GM18861 (cell line): ENCODE data around the gene SUN2.

Source experiments
- ATAC-seq: cut with Tn5 transposase; IDR thresholded peaks from one replicate; pipeline ENCODE4 v1.9.1; 2021; ENCODE audit not compliant: unreplicated experiment

The SUN2 gene

DNA sequence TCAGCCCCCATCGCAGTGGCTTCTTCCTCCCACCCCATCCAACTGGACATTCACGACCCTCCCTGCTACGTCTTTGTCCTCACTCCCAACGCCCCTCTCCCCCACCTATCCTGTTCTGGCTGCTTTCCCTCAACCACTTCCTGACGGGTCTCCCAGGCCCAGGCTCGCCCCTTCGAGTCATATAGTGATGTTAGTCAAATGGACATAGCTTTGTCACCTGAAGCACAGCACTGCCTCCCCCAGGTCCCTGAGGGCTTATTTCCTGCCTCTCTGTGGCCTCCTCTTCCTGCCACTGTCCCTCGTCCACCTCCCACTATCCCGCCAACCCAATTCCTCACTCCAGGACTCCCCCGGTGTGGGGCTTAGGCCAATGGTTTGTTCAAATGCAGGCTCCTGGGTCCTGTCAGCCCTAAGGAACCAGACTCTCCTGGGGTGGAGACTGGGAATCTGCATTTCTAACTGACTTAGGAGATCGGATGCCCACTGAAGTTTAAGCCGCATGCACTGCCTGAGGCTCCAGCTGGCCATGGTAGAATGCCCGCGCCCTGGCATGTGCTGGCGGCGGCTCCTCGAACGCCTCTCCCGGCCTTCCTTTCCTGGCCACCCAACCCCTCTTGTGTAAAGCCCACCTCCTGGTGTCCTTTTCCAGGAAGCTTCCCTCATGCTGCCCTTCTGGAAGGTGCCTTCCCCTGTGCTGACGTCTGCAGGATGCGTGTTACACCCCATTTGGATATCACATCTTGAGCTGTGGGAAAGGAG lies 18.3 kb downstream of the SUN2 start:
- no peak for ATAC-seq

DNA sequence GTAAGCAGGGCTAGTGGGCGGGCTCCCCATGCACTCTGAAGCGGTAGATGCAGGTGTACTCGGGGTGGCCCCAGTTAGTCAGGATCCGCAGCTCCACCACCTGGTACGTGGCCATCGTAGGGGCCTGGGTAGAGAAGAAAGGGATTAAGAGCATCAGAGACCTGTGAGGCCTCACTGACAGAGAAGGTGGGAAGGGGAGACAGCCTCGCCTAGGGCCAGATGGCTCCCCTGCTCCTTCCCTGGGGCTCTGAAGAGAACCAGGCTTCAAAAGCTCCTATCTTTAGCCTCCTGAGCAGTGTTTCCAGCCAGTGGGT lies 19.6 kb downstream of the SUN2 start:
- no peak for ATAC-seq

DNA sequence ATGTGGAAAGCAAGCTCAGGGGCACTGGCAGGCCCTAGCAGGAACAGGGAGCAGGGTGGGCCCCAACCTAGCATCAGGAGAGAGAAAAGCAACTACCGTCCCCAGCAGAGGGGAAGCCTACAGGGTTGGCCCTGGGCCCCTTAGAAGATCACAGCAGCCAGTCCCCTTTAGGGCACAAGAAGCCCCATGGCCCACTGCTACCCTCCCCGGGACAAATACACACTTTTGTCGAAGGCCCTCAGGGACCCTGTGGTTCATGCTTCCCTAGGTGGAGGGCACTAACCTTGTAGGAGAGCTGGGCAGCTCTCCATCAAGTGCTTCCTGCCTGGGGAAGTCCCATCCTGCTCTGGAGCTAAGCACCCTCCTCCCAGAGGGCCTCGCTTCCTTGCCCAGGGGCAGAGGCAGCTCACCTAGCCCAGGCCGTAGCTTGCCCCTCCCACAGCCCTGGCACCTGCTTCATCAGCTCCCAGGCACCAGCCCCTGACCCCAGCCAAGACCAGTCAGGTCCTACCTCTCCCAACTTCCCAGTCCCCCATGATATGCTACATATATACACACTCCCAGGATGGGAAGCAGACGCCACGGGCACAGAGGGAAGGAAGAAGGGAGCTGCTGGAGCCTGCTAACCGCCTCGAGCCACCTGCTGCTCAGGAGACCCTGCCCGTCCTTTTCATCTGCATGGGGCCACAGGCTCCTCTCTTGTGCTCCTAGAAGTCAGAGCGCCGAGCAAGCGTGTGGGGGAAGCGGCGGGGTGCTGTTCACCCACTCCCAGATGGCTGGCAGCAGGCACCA lies 20.1 kb downstream of the SUN2 start:
- no peak for ATAC-seq

DNA sequence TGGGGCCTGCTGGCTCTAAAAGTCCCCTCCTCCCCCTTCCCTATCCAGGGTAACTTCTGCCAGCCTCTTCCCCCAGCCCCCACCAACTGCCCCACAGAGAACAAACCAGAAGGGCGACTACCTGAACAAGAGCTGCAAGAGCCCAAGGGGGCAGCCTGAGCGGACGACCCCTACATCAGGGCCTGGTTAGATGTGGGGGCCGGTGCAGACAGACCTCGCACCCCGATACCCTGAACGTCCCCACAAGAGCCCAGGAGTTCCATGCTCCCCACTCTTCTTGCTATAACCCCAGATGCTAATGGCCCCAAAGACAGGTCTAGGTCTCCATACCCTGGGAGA lies 20.7 kb downstream of the SUN2 start:
- ATAC-seq = no peak

DNA sequence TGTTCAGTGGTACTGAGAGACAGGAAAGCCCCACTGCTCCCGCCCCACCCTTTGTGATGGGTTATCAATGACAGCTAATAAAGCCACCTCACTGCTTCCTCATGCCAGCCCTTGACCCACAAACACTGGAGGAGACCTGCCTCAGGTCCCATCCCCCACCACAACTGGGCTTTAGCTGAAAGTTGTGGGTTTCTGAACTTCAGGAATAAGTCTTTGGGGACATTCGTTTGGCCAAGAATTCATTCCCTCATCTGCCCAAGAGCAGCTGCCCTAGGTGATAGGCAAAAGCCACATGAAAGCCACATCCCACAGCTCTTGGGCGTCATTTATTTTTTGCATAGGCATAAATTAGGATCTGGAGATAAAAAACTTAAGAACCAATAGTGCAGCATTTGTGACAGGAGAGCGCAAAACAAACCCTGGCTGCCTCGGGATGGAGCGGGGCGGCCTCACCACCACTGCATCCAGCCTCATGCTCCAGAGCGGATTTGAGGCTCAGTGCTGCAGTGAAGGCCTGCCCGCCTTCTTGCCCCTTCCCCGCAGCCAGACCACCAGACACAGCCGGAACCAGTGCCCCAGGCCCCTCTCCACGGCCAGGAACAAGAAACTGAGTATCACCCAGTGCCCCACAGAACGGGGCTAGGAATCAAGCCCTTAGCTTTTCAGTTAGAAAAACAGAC lies 21.2 kb downstream of the SUN2 start:
- no peak for ATAC-seq

GRCh38 chr22:38733724-38734381 lies 21.9 kb downstream of the SUN2 start:
- no peak for ATAC-seq

DNA sequence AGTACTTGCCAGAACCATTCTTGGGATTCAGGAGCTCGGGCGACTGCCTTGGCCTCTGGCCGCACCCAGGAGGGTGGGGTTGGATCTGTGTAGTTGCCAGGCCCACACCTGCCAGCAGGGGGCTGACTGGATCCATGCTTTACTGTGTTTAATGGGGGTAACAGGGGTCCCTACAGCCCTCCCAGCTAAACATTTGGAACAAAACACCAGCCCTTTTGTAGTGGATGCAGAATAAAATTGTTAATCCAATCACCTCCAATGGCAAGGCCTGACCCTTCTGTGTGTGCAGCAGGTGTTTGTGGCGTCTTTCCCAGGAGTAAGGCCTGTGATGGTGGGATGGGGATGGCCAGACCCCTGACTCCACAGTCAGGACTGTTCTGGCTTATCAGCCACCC lies 22.5 kb downstream of the SUN2 start:
- no peak for ATAC-seq

DNA sequence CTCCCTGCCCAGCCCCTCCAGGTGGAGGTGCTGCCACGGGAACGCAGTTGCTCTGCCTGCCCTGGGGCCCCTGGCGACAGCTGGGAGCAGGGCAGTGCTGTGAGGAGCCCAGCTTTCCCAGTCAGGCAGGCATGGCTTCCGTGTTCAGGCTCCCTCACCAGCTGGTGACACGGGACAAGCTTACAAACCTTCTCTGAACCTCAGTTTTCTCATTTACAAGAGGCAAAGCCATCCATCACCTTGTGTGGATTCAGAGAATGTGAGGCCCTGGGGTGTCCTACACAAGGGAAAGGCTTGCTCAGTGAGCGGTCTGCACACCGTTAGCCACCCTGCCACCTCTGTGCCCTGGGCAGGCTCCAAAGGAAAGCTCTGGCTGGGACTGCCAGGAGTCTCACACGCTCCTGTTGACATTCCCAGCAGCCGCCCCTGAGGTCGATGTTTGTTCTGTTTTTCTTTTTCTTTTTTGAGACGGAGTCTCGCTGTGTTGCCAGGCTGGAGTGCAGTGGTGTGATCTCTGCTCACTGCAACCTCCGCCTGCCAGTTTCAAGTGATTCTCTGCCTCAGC lies 23.5 kb downstream of the SUN2 start:
- no peak for ATAC-seq

DNA sequence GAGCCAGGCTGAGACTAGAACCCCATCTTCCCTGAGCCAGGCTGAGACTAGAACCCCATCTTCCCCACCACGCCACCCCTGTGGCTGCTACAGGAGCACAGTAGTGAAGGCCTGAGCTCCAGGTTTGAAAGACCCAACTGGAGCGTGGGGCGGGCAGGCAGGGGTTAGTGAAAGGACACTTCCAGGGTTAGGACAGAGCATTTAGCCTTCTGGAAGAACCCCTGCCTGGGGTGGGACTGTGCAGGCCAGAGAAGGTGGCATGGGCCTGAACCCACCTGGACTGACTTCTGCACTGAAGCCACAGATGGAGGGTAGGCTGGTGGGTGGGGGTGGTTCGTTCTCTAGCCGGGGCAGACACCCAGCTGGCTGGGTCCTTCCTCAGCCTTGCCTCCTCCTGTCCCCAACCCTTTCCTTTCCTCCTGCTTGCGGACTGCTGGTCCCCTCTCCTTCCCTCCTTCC lies 24.1 kb downstream of the SUN2 start:
- ATAC-seq = no peak

DNA sequence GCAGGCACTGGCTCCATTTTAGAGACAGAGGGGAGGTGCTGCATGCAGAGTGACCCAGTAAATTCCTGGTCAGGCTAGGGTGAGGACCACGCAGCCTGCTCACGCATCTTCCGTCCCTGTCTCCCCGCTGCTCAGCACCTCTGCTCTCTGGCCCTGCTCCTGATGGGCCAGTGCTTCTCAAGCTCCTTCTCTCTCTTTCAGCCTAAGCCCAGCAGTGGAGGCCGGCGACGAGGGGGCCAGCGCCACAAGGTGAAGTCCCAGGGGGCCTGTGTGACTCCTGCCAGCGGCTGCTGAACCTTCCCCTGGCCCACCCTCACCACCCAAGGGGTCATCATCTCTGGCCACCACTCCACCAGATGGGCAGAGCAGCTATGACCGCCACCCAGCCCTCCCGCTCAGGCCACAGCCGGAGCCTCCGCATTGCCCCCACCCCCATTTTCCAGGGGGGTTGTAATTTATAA lies 25.4 kb downstream of the SUN2 start:
- ATAC-seq = no peak

- ATAC-seq = no peak
Observed at GRCh38 chr22:38729946-38730345, 25.9 kb downstream of the SUN2 start.

DNA sequence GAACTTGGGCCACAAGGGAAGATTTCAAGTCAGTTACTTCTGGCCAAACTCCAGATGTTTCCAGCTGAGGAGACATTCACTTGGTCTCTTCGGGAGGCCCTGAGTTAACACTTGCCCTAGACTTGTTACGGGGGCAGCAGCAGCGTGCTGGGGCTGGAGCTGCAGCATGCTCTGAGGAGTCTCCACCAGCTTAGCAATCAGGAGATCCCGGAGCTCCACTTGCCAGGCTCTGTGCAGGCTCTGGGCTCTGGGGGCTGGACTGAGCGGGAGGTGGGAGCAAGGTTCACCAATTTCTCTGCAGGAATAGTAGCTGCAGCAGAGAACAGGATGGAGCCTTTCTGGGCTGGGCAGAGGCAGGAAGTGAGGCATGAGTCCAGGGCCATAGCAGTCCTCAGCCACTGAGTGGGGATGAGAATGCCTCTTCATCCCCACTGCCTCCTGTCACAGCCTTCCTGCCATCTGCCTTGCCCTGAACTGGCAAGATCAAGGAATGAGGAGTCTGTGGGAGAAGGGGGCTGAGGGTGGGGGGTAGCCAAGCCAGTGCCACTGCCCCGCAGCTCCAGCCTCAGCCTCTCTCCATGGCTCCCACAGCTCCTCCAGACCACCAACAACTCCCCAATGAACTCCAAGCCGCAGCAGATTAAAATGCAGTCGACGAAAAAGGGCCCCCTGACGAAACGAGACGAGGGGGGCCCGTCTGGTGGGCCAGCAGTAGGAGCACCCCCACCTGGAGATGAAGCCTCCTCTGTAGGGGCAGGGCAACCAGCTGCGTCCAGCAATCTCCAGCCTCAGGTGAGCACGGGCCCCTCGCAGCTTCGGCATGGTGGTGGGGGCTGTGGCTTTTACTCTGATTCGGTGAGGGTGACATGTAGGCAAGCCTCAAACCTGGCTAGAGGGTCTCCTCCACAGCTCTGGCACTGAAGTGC lies 26.7 kb downstream of the SUN2 start:
- ATAC-seq = no peak

DNA sequence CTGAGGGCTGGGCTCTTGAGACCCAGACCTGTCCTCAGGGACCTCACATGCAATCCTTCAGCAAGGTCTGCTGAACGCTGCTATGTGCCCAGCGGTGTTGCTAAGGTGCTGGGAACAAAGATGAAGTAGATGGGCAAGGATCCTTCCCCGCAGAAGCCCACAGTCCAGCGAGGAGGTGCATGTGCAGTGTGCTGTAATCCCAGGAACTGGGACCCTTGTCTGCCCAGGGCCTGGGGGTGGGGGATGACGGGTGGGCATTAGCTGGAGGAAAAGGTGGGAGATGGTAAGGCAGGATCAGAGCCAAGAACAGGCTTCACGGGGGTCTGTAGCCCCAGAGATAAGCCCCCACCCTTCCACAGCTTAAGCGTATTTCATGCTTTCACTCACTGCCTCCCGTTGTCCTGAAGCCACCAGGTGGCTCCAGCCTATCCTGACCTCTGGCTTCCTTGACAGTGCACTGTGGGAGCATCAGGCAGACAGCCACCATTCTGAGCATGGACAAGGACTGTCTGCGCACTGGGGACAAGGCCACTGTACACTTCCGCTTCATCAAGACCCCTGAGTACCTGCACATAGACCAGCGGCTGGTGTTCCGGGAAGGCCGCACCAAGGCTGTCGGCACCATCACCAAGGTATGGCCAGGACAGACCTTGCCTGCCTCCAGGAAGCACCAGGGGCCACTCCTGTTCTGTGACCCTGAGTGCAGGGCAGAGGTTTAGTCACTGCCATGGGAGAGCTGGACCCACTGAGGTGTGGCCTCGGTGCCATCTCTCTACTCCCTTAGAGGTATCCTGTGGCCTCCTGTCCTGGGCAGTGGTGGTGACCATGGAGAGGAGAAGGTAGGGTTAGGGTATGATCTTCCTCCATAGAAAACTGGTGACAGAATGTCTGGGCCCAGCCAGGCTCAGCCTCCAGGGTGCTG lies 28.0 kb downstream of the SUN2 start:
- ATAC-seq = no peak

GRCh38 chr22:38727123-38727522 lies 28.7 kb downstream of the SUN2 start:
- ATAC-seq = no peak

- no peak for ATAC-seq
Observed at GRCh38 chr22:38725900-38726655, 29.7 kb downstream of the SUN2 start.

GRCh38 chr22:38724926-38725571 lies 30.7 kb downstream of the SUN2 start:
- no peak for ATAC-seq

- ATAC-seq = no peak
Observed at GRCh38 chr22:38724176-38724575, 31.6 kb downstream of the SUN2 start.

DNA sequence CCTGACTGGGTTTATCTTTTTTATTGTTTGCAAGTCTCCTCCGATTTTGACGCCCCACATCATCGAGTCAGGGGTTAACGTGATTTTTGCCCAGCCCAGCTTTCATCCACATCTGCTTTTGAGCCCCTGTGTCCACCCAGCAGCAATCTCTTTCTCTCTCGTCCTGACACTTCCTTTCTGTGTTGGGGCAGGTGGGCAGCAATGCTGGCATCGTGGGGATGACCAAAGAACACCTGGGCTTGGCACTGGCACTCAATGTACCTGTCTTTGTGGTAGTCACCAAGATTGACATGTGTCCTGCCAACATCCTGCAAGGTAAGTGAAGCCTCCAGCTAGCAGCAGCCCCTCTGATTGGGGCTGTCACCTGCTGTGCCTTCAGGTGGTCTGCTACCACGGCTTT lies 34.2 kb downstream of the SUN2 start:
- no peak for ATAC-seq
